A673 (cell line): ENCODE data around the gene DDX59. TPM values are rescaled to one million over a fixed set of nuclear protein-coding genes. Genes with fewer than 3 reads are reported as not detected.

Experiments
- BruUV-seq: library from RNA; stranded (reverse); fragments of 400-500 nt; replicated peaks from 2 replicates; lab custom pipeline; 2021; lab: Mats Ljungman, UMichigan
- CTCF ChIA-PET: fragments of 300-600 bp; sonication (Branson Sonifier 250); formaldehyde crosslinking; loops from one replicate; lab custom pipeline; 2022; ENCODE audit warnings: antibody characterized with exemption; lab: Charles Lee
- POLR2A ChIA-PET: fragments of 300-600 bp; sonication (Branson Sonifier 250); formaldehyde crosslinking; loops from one replicate; lab custom pipeline; 2022; ENCODE audit warnings: antibody characterized with exemption; ENCODE audit not compliant: low non-redundant PET; lab: Charles Lee
- DNase-seq: peaks from one replicate; pipeline ENCODE4 v3.0.0-alpha.2; 2015; ENCODE audit warnings: low spot score
- H3K27ac ChIP-seq: fragments of 200-600 bp; sonication (generic); 2 replicates; pipeline ENCODE4 v1.5.1; 2016; ENCODE audit warnings: mixed run types, low read depth, mild to moderate bottlenecking, mixed read lengths, antibody characterized with exemption, low read length; ENCODE audit not compliant: poor library complexity, severe bottlenecking
- H3K27me3 ChIP-seq: fragments of 200-600 bp; sonication (generic); replicated peaks from 2 replicates; pipeline ENCODE4 v1.6.1; 2017; ENCODE audit warnings: mixed run types, low read depth, mild to moderate bottlenecking, mixed read lengths, antibody characterized with exemption, low read length; ENCODE audit not compliant: insufficient read depth, poor library complexity
- H3K36me3 ChIP-seq: fragments of 200-600 bp; sonication (generic); 2 replicates; pipeline ENCODE4 v1.6.1; 2016; ENCODE audit warnings: mixed run types, mild to moderate bottlenecking, mixed read lengths, antibody characterized with exemption, low read length; ENCODE audit not compliant: insufficient read depth, poor library complexity, severe bottlenecking
- H3K4me1 ChIP-seq: fragments of 200-600 bp; sonication (generic); 2 replicates; pipeline ENCODE4 v1.6.1; 2017; ENCODE audit warnings: mixed run types, mild to moderate bottlenecking, mixed read lengths, antibody characterized with exemption, low read length; ENCODE audit not compliant: insufficient read depth, poor library complexity, severe bottlenecking
- H3K4me3 ChIP-seq: fragments of 200-600 bp; sonication (generic); 2 replicates; pipeline ENCODE4 v1.5.1; 2016; ENCODE audit warnings: low read depth, mixed run types, mild to moderate bottlenecking, mixed read lengths, low read length; ENCODE audit not compliant: poor library complexity, severe bottlenecking
- H3K9me3 ChIP-seq: fragments of 200-600 bp; sonication (generic); 2 replicates; pipeline ENCODE4 v1.6.1; 2016; ENCODE audit warnings: mixed run types, low read depth, mild to moderate bottlenecking, mixed read lengths, antibody characterized with exemption, low read length; ENCODE audit not compliant: poor library complexity, severe bottlenecking
- EZH2 ChIP-seq: fragments of 200-600 bp; sonication (generic); IDR thresholded peaks from 2 replicates; pipeline ENCODE4 v1.6.1; 2017; ENCODE audit warnings: borderline replicate concordance, low read depth, mild to moderate bottlenecking, mixed read lengths, antibody characterized with exemption, low read length; ENCODE audit not compliant: poor library complexity, severe bottlenecking
- intact Hi-C: fragments of 100-400 bp; cut with micrococcal nuclease; formaldehyde crosslinking; loops from one replicate; pipeline ENCODE4 v1.10.0; 2022; ENCODE audit not compliant: unreplicated experiment
- total RNA-seq: library from RNA; stranded (reverse); gene quantifications from 2 replicates; pipeline ENCODE4 v1.2.3, GENCODE V29; 2021
- TF ChIP-seq, protein P1 (sequence below): fragments of 300-800, 200-600 bp; sonication (generic); conservative IDR thresholded peaks from 2 replicates; pipeline ENCODE4 v1.5.1; 2017; ENCODE audit warnings: low read depth, mild to moderate bottlenecking, antibody characterized with exemption, low read length, moderate library complexity, mixed read lengths

Gene DDX59
- total RNA-seq, 1 experiment from 2014 or later: 17.4 TPM

DNA sequence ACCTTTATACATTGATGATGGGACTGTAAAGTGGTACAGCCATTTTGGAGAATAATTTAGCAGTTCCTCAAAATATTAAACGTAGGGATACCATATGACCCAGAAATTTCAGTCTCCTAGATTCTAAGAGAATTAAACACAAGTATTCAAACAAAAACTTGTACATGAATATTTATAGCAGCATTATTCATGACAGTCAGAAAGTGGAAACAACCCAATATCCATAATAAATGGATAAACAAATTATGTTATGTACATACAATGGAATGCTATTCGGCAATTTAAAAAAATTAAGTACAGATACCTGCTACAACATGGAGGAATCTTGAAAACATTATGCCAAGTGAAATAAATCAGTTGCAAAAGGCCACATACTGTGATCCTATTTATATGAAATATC is 16.9 kb upstream of the DDX59 start:
- H3K36me3 ChIP-seq: no peaks in the 10 kb centered on the region
- no TSS peak for BruUV-seq
- peak; percentile 59 for DNase-seq
- H3K27me3 ChIP-seq: no peaks in the 10 kb centered on the region
- H3K4me3 ChIP-seq: no peak overlapping the region
- ChIA-PET POLR2A (no interaction called here), CTCF (no interaction called here)
- no peak for TF ChIP-seq EZH2
- TF ChIP-seq, protein P1, sequence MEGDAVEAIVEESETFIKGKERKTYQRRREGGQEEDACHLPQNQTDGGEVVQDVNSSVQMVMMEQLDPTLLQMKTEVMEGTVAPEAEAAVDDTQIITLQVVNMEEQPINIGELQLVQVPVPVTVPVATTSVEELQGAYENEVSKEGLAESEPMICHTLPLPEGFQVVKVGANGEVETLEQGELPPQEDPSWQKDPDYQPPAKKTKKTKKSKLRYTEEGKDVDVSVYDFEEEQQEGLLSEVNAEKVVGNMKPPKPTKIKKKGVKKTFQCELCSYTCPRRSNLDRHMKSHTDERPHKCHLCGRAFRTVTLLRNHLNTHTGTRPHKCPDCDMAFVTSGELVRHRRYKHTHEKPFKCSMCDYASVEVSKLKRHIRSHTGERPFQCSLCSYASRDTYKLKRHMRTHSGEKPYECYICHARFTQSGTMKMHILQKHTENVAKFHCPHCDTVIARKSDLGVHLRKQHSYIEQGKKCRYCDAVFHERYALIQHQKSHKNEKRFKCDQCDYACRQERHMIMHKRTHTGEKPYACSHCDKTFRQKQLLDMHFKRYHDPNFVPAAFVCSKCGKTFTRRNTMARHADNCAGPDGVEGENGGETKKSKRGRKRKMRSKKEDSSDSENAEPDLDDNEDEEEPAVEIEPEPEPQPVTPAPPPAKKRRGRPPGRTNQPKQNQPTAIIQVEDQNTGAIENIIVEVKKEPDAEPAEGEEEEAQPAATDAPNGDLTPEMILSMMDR: no peak
- intact Hi-C loops: no loop called here
- H3K9me3 ChIP-seq: no peaks in the 10 kb centered on the region
- no peak overlapping the region for H3K27ac ChIP-seq
- H3K4me1 ChIP-seq: peaks cover 25% of the 10 kb centered on the region

- Histone ChIP-seq H3K4me1 (peaks cover 25% of the 10 kb centered on the region), H3K27me3 (no peaks in the 10 kb centered on the region), H3K36me3 (no peaks in the 10 kb centered on the region), H3K9me3 (no peaks in the 10 kb centered on the region), H3K4me3 (no peak overlapping the region), H3K27ac (no peak overlapping the region)
- TF ChIP-seq, protein P1: no peak
- no peak for TF ChIP-seq EZH2
- CTCF ChIA-PET: no interaction called here
- no peak for DNase-seq
- POLR2A ChIA-PET: no interaction called here
- BruUV-seq: no TSS peak
- intact Hi-C loops: no loop called here
Observed at GRCh38 chr1:200684015-200684414, 14.3 kb upstream of the DDX59 start.

DNA sequence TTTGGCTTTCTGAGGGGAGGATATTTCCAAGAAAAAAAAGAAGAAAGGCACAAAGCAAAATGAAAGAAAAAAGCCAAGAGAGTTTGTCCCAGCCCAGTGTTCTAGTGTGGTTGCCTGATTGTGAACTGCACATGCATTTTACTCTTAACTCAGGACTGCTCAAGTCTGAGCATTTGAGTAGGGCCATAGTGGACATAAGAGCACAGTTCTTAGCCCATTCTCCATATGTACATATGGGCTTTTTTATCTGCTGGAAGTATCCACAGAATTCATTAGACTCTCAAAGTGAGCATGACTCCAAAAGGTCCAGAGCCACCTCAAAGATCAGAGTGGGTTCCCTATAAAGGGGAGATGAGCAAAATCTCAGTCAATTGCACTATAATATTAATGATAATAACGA is 13.6 kb upstream of the DDX59 start:
- Histone ChIP-seq H3K27me3 (no peaks in the 10 kb centered on the region), H3K36me3 (no peaks in the 10 kb centered on the region), H3K9me3 (no peaks in the 10 kb centered on the region), H3K27ac (no peak overlapping the region), H3K4me3 (no peak overlapping the region), H3K4me1 (peaks cover 22% of the 10 kb centered on the region)
- no TSS peak for BruUV-seq
- no peak for DNase-seq
- TF ChIP-seq EZH2: no peak
- TF ChIP-seq, protein P1: no peak
- POLR2A ChIA-PET: no interaction called here
- intact Hi-C loops: no loop called here
- CTCF ChIA-PET: no interaction called here
